K562 (cell line): ENCODE measurements around the gene STXBP4. TPM values are rescaled to one million over a fixed set of nuclear protein-coding genes. Genes with fewer than 3 reads are reported as not detected.

Experiments
- BRCA1 ChIP-seq, 2 experiments: fragments of 450-650 bp in 1 of 2; sonication (generic) in 1 of 2; formaldehyde crosslinking in 1 of 2; IDR thresholded peaks; 2 replicates each; pipeline versions ENCODE4 v1.5.0 to v1.6.1; 2017 to 2020; ENCODE audit warnings: mild to moderate bottlenecking in 1 of 2, missing genetic modification reagents in 1 of 2
- ESRRA ChIP-seq: fragments of 450-650 bp; IDR thresholded peaks from 2 replicates; pipeline ENCODE4 v1.6.1; 2014; ENCODE audit warnings: low read depth, mild to moderate bottlenecking, moderate library complexity, borderline replicate concordance
- FIP1L1 ChIP-seq: fragments of 200-400 bp; formaldehyde crosslinking; IDR thresholded peaks from 2 replicates; pipeline ENCODE4 v1.6.1; 2018; ENCODE audit warnings: mild to moderate bottlenecking, low read depth, low read length; ENCODE audit not compliant: poor library complexity, severe bottlenecking
- FOXM1 ChIP-seq, 2 experiments: fragments of 450-650 bp in 1 of 2; sonication (generic) in 1 of 2; formaldehyde crosslinking in 1 of 2; IDR thresholded peaks; 2 replicates each; pipeline versions ENCODE4 v1.6.1 to v1.9.0; 2017 to 2022; ENCODE audit warnings: low read depth in 2 of 2, mild to moderate bottlenecking in 2 of 2, missing genetic modification reagents in 1 of 2, moderate library complexity in 1 of 2
- KLF1 ChIP-seq: fragments of 450-650 bp; IDR thresholded peaks from 2 replicates; pipeline ENCODE4 v1.6.1; 2016; ENCODE audit warnings: missing genetic modification characterization, missing compliant biosample characterization
- MYC ChIP-seq, 2 experiments: fragments of 250-450 bp in 1 of 2; sonication (Bioruptor Pico) in 1 of 2; IDR thresholded peaks; 2 replicates each; pipeline versions ENCODE4 v1.5.1 to v1.6.1; 2012 to 2021; ENCODE audit warnings: low read depth in 2 of 2, borderline replicate concordance in 1 of 2, improper control_type of control experiment in 1 of 2, low read length in 1 of 2, mild to moderate bottlenecking in 1 of 2, moderate library complexity in 1 of 2
- PCBP1 ChIP-seq: fragments of 200-400 bp; formaldehyde crosslinking; IDR thresholded peaks from 2 replicates; pipeline ENCODE4 v1.6.1; 2018; ENCODE audit warnings: mild to moderate bottlenecking, low read depth, low read length; ENCODE audit not compliant: poor library complexity, severe bottlenecking
- PRMT5 ChIP-seq: sonication (generic); formaldehyde crosslinking; IDR thresholded peaks from 2 replicates; pipeline ENCODE4 v1.5.0; 2020; ENCODE audit warnings: missing genetic modification reagents
- SMAD2 ChIP-seq: fragments of 150-350 bp; IDR thresholded peaks from 2 replicates; pipeline ENCODE4 v1.6.1; 2014; ENCODE audit warnings: low read depth, mild to moderate bottlenecking, low read length
- SMC3 ChIP-seq: conservative IDR thresholded peaks from 2 replicates; pipeline ENCODE4 v1.6.1; 2011; ENCODE audit warnings: low read depth, low read length, improper control_type of control experiment; ENCODE audit not compliant: insufficient read depth
- TAL1 ChIP-seq: fragments of 450-650 bp; IDR thresholded peaks from 2 replicates; pipeline ENCODE4 v1.6.1; 2016; ENCODE audit warnings: mild to moderate bottlenecking
- TCFL5 ChIP-seq: fragments of 250-450 bp; sonication (Bioruptor Pico); conservative IDR thresholded peaks from 2 replicates; pipeline ENCODE4 v1.6.1; 2021; ENCODE audit warnings: mild to moderate bottlenecking, moderate library complexity, matching md5 sums
- ZC3H11A ChIP-seq: IDR thresholded peaks from 2 replicates; pipeline ENCODE4 v1.6.1; 2012; ENCODE audit warnings: low read depth, low read length, improper control_type of control experiment
- ZFX ChIP-seq: sonication (generic); formaldehyde crosslinking; IDR thresholded peaks from 2 replicates; pipeline ENCODE4 v1.8.0; 2022; ENCODE audit warnings: mild to moderate bottlenecking, missing genetic modification reagents, moderate library complexity
- ZKSCAN8 ChIP-seq: fragments of 200-800 bp; sonication (Bioruptor generic); IDR thresholded peaks from 2 replicates; pipeline ENCODE4 v1.6.1; 2016; ENCODE audit warnings: missing genetic modification characterization, missing compliant biosample characterization
- ZNF408 ChIP-seq: fragments of 250-450 bp; sonication (Bioruptor Pico); IDR thresholded peaks from 2 replicates; pipeline ENCODE4 v1.4.0; 2020; ENCODE audit warnings: low read depth, mild to moderate bottlenecking, moderate library complexity
- ZNF699 ChIP-seq: fragments of 250-450 bp; sonication (Bioruptor Pico); IDR thresholded peaks from 2 replicates; pipeline ENCODE4 v1.8.0; 2021; ENCODE audit warnings: mild to moderate bottlenecking, moderate library complexity; ENCODE audit not compliant: insufficient replicate concordance
- ZNF76 ChIP-seq: fragments of 250-450 bp; sonication (Bioruptor Pico); IDR thresholded peaks from 2 replicates; pipeline ENCODE4 v1.4.0; 2020; ENCODE audit warnings: mild to moderate bottlenecking, moderate library complexity, borderline replicate concordance
- polyA plus RNA-seq, 8 experiments: library from polyadenylated mRNA; depleted of rRNA in 4 of 8; stranded (reverse) in 5 of 8; unstranded in 3 of 8; fragments of >200 nt; fragmentation: Nextera tagmentation in 2 of 8; fragmentation: Illumina TruSeq in 1 of 8; extraction: Ambion mirVana in 2 of 8; extraction: Trizol in 1 of 8; gene quantifications; 2 replicates each; pipeline versions ENCODE4 v1.2.1 to v1.2.3, GENCODE V29; 2011 to 2014; ENCODE audit warnings: inconsistent platforms in 1 of 8, missing spikeins in 1 of 8
- total RNA-seq, 7 experiments: library from RNA; depleted of rRNA in 6 of 7; stranded (reverse); fragments of >200 nt in 6 of 7; fragmentation: Illumina TruSeq in 2 of 7; extraction: Trizol in 2 of 7; gene quantifications; 2 replicates each; pipeline versions ENCODE4 v1.2.1 to v1.2.3, GENCODE V29; 2011 to 2021; ENCODE audit warnings: low replicate concordance in 1 of 7
- TF ChIP-seq, protein P1 (sequence below): fragments of 450-650 bp; IDR thresholded peaks from 2 replicates; pipeline ENCODE4 v1.7.0; 2016; ENCODE audit warnings: borderline replicate concordance
- TF ChIP-seq, protein P2 (sequence below): IDR thresholded peaks from 3 replicates; pipeline ENCODE4 v1.6.1; 2011; ENCODE audit warnings: borderline replicate concordance, mild to moderate bottlenecking, moderate library complexity; ENCODE audit not compliant: insufficient read length; ENCODE audit errors: extremely low read depth
- TF ChIP-seq, protein P3 (sequence below): fragments of 450-650 bp; IDR thresholded peaks from 2 replicates; pipeline ENCODE4 v1.6.1; 2017; ENCODE audit warnings: mild to moderate bottlenecking, moderate library complexity

The STXBP4 gene
- total and polyA plus RNA-seq, 9 of the 15 experiments (the other 6 are each of a cell fraction or from before 2014, with no cell fraction given) = 11.6 to 23.2 (median 18.5) TPM

DNA sequence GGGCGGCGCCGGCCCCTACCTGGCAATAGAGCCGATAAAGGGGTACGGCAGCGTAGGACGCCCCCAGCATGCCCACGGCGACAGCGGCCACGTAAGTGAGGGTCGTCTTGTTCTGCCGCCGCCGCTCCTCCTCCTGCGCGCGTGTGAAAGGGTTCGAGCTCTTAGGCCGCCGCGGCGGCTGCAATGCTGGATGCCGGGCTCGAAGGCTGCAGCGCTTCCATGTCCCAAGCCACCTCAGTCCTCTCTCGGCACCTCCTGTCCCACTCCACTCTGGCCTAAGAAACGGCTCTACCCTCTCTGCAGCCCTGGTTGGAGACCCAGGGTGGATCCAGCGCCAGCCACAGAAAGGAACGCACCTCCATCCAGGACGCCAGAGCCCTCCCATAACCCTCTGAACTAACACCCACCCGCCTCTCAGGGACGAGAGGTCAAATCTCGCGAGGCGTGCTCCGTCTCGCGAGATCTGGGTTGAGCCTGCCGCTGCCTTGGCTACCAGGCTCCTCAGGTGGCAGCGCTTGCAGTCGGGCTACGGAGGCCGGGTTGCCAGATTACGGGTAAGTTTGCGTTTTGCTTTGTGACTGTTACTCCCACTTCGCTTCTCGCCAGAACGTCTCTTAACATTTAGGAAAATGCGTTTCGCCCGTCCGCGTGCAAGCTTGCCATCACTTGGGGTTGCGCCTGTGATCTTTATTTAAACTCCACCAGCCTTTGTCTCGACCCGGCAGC is at the start of gene STXBP4, which contains the start of gene COX11 (continued):
- TF ChIP-seq, protein P1, sequence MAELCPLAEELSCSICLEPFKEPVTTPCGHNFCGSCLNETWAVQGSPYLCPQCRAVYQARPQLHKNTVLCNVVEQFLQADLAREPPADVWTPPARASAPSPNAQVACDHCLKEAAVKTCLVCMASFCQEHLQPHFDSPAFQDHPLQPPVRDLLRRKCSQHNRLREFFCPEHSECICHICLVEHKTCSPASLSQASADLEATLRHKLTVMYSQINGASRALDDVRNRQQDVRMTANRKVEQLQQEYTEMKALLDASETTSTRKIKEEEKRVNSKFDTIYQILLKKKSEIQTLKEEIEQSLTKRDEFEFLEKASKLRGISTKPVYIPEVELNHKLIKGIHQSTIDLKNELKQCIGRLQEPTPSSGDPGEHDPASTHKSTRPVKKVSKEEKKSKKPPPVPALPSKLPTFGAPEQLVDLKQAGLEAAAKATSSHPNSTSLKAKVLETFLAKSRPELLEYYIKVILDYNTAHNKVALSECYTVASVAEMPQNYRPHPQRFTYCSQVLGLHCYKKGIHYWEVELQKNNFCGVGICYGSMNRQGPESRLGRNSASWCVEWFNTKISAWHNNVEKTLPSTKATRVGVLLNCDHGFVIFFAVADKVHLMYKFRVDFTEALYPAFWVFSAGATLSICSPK = no peak
- TF ChIP-seq ZKSCAN8 (CRISPR knock-in tag) (no peak), ZNF699 (CRISPR knock-in tag) (no peak), ZFX (CRISPR knock-in tag) (peak; percentile 51), SMAD2 (no peak), MYC (IDR thresholded peaks at IDR 0.05; ENCODE audit: low read depth, low read length) (no peak), MYC (CRISPR knock-in tag; IDR thresholded peaks at IDR 0.05; ENCODE audit: borderline replicate concordance, low read depth) (0 out of 2 replicates have a peak, but pooled peaks have one; percentile 45), FOXM1 (IDR thresholded peaks at IDR 0.05; ENCODE audit: low read depth) (no peak), FOXM1 (CRISPR knock-in tag; IDR thresholded peaks at IDR 0.05; ENCODE audit: low read depth) (no peak), ZC3H11A (no peak), PRMT5 (CRISPR knock-in tag) (no peak), FIP1L1 (peak; percentile 11), ESRRA (no peak), PCBP1 (no peak), ZNF408 (CRISPR knock-in tag) (no peak), TAL1 (no peak), BRCA1 (IDR thresholded peaks at IDR 0.05) (no peak; the same call in 1 of the 2 replicates), BRCA1 (CRISPR knock-in tag; IDR thresholded peaks at IDR 0.05) (no peak), ZNF76 (no peak), KLF1 (tag) (no peak), TCFL5 (CRISPR knock-in tag) (no peak), SMC3 (no peak)
- TF ChIP-seq, protein P2, sequence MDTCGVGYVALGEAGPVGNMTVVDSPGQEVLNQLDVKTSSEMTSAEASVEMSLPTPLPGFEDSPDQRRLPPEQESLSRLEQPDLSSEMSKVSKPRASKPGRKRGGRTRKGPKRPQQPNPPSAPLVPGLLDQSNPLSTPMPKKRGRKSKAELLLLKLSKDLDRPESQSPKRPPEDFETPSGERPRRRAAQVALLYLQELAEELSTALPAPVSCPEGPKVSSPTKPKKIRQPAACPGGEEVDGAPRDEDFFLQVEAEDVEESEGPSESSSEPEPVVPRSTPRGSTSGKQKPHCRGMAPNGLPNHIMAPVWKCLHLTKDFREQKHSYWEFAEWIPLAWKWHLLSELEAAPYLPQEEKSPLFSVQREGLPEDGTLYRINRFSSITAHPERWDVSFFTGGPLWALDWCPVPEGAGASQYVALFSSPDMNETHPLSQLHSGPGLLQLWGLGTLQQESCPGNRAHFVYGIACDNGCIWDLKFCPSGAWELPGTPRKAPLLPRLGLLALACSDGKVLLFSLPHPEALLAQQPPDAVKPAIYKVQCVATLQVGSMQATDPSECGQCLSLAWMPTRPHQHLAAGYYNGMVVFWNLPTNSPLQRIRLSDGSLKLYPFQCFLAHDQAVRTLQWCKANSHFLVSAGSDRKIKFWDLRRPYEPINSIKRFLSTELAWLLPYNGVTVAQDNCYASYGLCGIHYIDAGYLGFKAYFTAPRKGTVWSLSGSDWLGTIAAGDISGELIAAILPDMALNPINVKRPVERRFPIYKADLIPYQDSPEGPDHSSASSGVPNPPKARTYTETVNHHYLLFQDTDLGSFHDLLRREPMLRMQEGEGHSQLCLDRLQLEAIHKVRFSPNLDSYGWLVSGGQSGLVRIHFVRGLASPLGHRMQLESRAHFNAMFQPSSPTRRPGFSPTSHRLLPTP = no peak
- TF ChIP-seq, protein P3, sequence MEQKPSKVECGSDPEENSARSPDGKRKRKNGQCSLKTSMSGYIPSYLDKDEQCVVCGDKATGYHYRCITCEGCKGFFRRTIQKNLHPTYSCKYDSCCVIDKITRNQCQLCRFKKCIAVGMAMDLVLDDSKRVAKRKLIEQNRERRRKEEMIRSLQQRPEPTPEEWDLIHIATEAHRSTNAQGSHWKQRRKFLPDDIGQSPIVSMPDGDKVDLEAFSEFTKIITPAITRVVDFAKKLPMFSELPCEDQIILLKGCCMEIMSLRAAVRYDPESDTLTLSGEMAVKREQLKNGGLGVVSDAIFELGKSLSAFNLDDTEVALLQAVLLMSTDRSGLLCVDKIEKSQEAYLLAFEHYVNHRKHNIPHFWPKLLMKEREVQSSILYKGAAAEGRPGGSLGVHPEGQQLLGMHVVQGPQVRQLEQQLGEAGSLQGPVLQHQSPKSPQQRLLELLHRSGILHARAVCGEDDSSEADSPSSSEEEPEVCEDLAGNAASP = no peak
